K562 (cell line): ENCODE results near the gene LARP4B. TPM values are rescaled to one million over a fixed set of nuclear protein-coding genes. Genes with fewer than 3 reads are reported as not detected.

Experiments used
- ATAC-seq: fragments of 200-7000 bp; cut with Tn5 transposase; 3 replicates; pipeline ENCODE4 v1.9.1; 2020; ENCODE audit warnings: moderate library complexity
- BruUV-seq: library from RNA; stranded (reverse); fragments of 400-500 nt; replicated peaks from 2 replicates; lab custom pipeline; 2021; lab: Mats Ljungman, UMichigan
- CTCF ChIA-PET: fragments of 300-600 bp; formaldehyde crosslinking; extraction: SDS; loops from one replicate; lab custom pipeline; 2021; ENCODE audit warnings: low intra/inter-chr PET ratio; lab: Yijun Ruan, JAX
- POLR2A ChIA-PET: fragments of 300-600, 350-650 bp; sonication (Branson Sonifier 250); formaldehyde crosslinking; extraction: SDS; loops from one replicate; lab custom pipeline; 2021; ENCODE audit warnings: antibody characterized with exemption, inconsistent platforms; lab: Yijun Ruan, JAX
- DNase-seq, 4 experiments: peaks; one replicate each; pipeline versions ENCODE4 v3.0.0 to v3.0.0-alpha.2; 2011 to 2018; ENCODE audit warnings: low spot score in 3 of 4, mixed read lengths in 3 of 4; ENCODE audit errors: extremely low read depth in 1 of 4
- FAIRE-seq: peaks from 2 replicates; lab custom pipeline; 2011; peaks lifted over from hg19 to GRCh38; lab: Jason Lieb, UNC
- H2AFZ ChIP-seq: 2 replicates; pipeline ENCODE4 v1.6.0; 2011; ENCODE audit warnings: low read depth, low read length, control low read depth, inconsistent platforms
- H3K27ac ChIP-seq: fragments of 200-600 bp; 3 replicates; pipeline ENCODE4 v1.8.0; 2011; ENCODE audit warnings: low read depth, mild to moderate bottlenecking, control low read depth, inconsistent platforms, low read length, moderate library complexity, mixed read lengths; ENCODE audit errors: extremely low read depth
- H3K27me3 ChIP-seq, 2 experiments: fragments of 300-600 bp in 1 of 2; 2 replicates in 1 of 2; 3 replicates in 1 of 2; pipeline versions ENCODE4 v1.6.0 to v1.8.0; 2011; ENCODE audit warnings: inconsistent platforms in 2 of 2, low read length in 2 of 2, mild to moderate bottlenecking in 1 of 2, mixed read lengths in 1 of 2, moderate library complexity in 1 of 2; ENCODE audit not compliant: control insufficient read depth in 2 of 2, insufficient read depth in 2 of 2
- H3K36me3 ChIP-seq: fragments of 300-600 bp; 3 replicates; pipeline ENCODE4 v1.8.0; 2011; ENCODE audit warnings: mild to moderate bottlenecking, low read length, inconsistent platforms; ENCODE audit not compliant: control insufficient read depth, insufficient read depth
- H3K4me1 ChIP-seq, 2 experiments: fragments of 200-600 bp in 1 of 2; replicated peaks in 1 of 2; 2 replicates in 1 of 2; 3 replicates in 1 of 2; pipeline versions ENCODE4 v1.5.1 to v1.8.0; 2011; ENCODE audit warnings: inconsistent platforms in 2 of 2, low read length in 2 of 2, mild to moderate bottlenecking in 1 of 2, mixed read lengths in 1 of 2, moderate library complexity in 1 of 2; ENCODE audit not compliant: control insufficient read depth in 2 of 2, insufficient read depth in 2 of 2
- H3K4me2 ChIP-seq: 2 replicates; pipeline ENCODE4 v1.6.1; 2011; ENCODE audit warnings: low read length, control low read depth, inconsistent platforms, mixed read lengths; ENCODE audit not compliant: insufficient read depth
- H3K4me3 ChIP-seq: fragments of 200-600 bp; sonication (generic), shearing (Covaris generic); 2 replicates; pipeline ENCODE4 v1.5.1; 2016; ENCODE audit warnings: control low read depth, inconsistent platforms
- H3K79me2 ChIP-seq: fragments of 200-600 bp; 3 replicates; pipeline ENCODE4 v1.8.0; 2011; ENCODE audit warnings: low read length, inconsistent platforms; ENCODE audit not compliant: control insufficient read depth, insufficient read depth
- H3K9ac ChIP-seq, 2 experiments: 2 replicates each; pipeline versions ENCODE4 v1.6.0 to v1.6.1; 2011; ENCODE audit warnings: low read depth in 2 of 2, low read length in 2 of 2, control low read depth in 1 of 2, inconsistent platforms in 1 of 2, mild to moderate bottlenecking in 1 of 2, mixed read lengths in 1 of 2; ENCODE audit not compliant: insufficient read depth in 1 of 2
- H3K9me1 ChIP-seq: one replicate; pipeline ENCODE4 v1.6.0; 2011; ENCODE audit warnings: inconsistent platforms, mild to moderate bottlenecking, low read length, moderate library complexity; ENCODE audit not compliant: control insufficient read depth, insufficient read depth
- H3K9me3 ChIP-seq: replicated peaks from 2 replicates; pipeline ENCODE4 v1.5.1; 2011; ENCODE audit warnings: low read depth, low read length, inconsistent platforms; ENCODE audit not compliant: control insufficient read depth, insufficient read depth
- H4K20me1 ChIP-seq: replicated peaks from 2 replicates; pipeline ENCODE4 v1.6.1; 2011; ENCODE audit warnings: low read length, inconsistent platforms, mixed read lengths; ENCODE audit not compliant: control insufficient read depth, insufficient read depth
- OTX1 ChIP-seq: fragments of 450-650 bp; formaldehyde crosslinking; IDR thresholded peaks from 2 replicates; pipeline ENCODE4 v1.4.0; 2022; ENCODE audit warnings: mild to moderate bottlenecking
- WGBS: fragments of 100-300 bp; shearing (Covaris generic); methylation state at CpG from one replicate; pipeline ENCODE4 v1.1.6; 2016; ENCODE audit warnings: low coverage, mixed read lengths; ENCODE audit not compliant: insufficient coverage; ENCODE audit errors: missing lambda C conversion rate; 5-methylcytosine and 5-hydroxymethylcytosine counted together
- in situ Hi-C: fragments of 300-500 bp; cut with MboI; formaldehyde crosslinking; loops from 4 replicates; pipeline ENCODE4 v1.15.0; 2018; ENCODE audit warnings: inconsistent platforms, mixed read lengths
- intact Hi-C: fragments of 100-400 bp; cut with micrococcal nuclease; formaldehyde crosslinking; loops from 2 replicates; pipeline ENCODE4 v1.14.2; 2022
- polyA plus RNA-seq, 8 experiments: library from polyadenylated mRNA; depleted of rRNA in 4 of 8; stranded (reverse) in 5 of 8; unstranded in 3 of 8; fragments of >200 nt; fragmentation: Nextera tagmentation in 2 of 8; fragmentation: Illumina TruSeq in 1 of 8; extraction: Ambion mirVana in 2 of 8; extraction: Trizol in 1 of 8; gene quantifications; 2 replicates each; pipeline versions ENCODE4 v1.2.1 to v1.2.3, GENCODE V29; 2011 to 2014; ENCODE audit warnings: inconsistent platforms in 1 of 8, missing spikeins in 1 of 8
- total RNA-seq, 7 experiments: library from RNA; depleted of rRNA in 6 of 7; stranded (reverse); fragments of >200 nt in 6 of 7; fragmentation: Illumina TruSeq in 2 of 7; extraction: Trizol in 2 of 7; gene quantifications; 2 replicates each; pipeline versions ENCODE4 v1.2.1 to v1.2.3, GENCODE V29; 2011 to 2021; ENCODE audit warnings: low replicate concordance in 1 of 7
- TF ChIP-seq, protein P1 (sequence below), 3 experiments: IDR thresholded peaks in 2 of 3; conservative IDR thresholded peaks in 1 of 3; 2 replicates each; pipeline ENCODE4 v1.5.1; 2011 to 2012; ENCODE audit warnings: low read length in 3 of 3, mild to moderate bottlenecking in 3 of 3, control low read depth in 2 of 3, improper control_type of control experiment in 1 of 3, inconsistent platforms in 1 of 3, low read depth in 1 of 3, mixed read lengths in 1 of 3, moderate library complexity in 1 of 3; ENCODE audit not compliant: insufficient read depth in 2 of 3
- TF ChIP-seq, protein P2 (sequence below): fragments of 250-450 bp; sonication (Bioruptor Pico); IDR thresholded peaks from 2 replicates; pipeline ENCODE4 v1.5.0; 2022; ENCODE audit warnings: mild to moderate bottlenecking
- TF ChIP-seq, protein P3 (sequence below): fragments of 250-450 bp; sonication (Bioruptor Pico); IDR thresholded peaks from 2 replicates; pipeline ENCODE4 v1.9.0; 2021; ENCODE audit warnings: mild to moderate bottlenecking

Gene LARP4B
- total and polyA plus RNA-seq, 9 of the 15 experiments (the other 6 are each of a cell fraction or from before 2014, with no cell fraction given): 11.8 to 130 (median 42.6) TPM

- Histone ChIP-seq H3K4me1 (no peaks in the 10 kb centered on the region), H3K27ac (no peak overlapping the region), H3K4me3 (no peak overlapping the region), H3K9ac (no peak overlapping the region), H4K20me1 (peaks cover 10% of the 10 kb centered on the region; the same call in 1 of the 2 replicates), H3K79me2 (peaks cover 45% of the 10 kb centered on the region), H3K9me1 (no peaks in the 10 kb centered on the region), H2AFZ (no peak overlapping the region), H3K9me3 (no peaks in the 10 kb centered on the region), H3K27me3 (no peaks in the 10 kb centered on the region), H3K4me2 (no peak overlapping the region), H3K36me3 (peaks cover 84% of the 10 kb centered on the region)
- ChIA-PET POLR2A (no interaction called here), CTCF (no interaction called here)
- DNase-seq (peak in 1 of 4 experiments; percentile 7), FAIRE-seq (no peak), ATAC-seq (no peak)
- no TSS peak for BruUV-seq
- in situ Hi-C loops: no loop called here
- WGBS: 93% methylated on average over 8 of the region's 8 CpGs
- intact Hi-C loops: no loop called here
- TF ChIP-seq, protein P1, sequence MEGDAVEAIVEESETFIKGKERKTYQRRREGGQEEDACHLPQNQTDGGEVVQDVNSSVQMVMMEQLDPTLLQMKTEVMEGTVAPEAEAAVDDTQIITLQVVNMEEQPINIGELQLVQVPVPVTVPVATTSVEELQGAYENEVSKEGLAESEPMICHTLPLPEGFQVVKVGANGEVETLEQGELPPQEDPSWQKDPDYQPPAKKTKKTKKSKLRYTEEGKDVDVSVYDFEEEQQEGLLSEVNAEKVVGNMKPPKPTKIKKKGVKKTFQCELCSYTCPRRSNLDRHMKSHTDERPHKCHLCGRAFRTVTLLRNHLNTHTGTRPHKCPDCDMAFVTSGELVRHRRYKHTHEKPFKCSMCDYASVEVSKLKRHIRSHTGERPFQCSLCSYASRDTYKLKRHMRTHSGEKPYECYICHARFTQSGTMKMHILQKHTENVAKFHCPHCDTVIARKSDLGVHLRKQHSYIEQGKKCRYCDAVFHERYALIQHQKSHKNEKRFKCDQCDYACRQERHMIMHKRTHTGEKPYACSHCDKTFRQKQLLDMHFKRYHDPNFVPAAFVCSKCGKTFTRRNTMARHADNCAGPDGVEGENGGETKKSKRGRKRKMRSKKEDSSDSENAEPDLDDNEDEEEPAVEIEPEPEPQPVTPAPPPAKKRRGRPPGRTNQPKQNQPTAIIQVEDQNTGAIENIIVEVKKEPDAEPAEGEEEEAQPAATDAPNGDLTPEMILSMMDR (IDR thresholded peaks at IDR 0.05 in 2 of 3, conservative IDR thresholded peaks at IDR 0.05 in 1 of 3; ENCODE audit: insufficient read depth in 2 of 3, low read depth in 1 of 3, low read length in 3 of 3): peak in 1 of 3 experiments; percentile 19; a peak in 1 of 6 replicates
- TF ChIP-seq, protein P2, sequence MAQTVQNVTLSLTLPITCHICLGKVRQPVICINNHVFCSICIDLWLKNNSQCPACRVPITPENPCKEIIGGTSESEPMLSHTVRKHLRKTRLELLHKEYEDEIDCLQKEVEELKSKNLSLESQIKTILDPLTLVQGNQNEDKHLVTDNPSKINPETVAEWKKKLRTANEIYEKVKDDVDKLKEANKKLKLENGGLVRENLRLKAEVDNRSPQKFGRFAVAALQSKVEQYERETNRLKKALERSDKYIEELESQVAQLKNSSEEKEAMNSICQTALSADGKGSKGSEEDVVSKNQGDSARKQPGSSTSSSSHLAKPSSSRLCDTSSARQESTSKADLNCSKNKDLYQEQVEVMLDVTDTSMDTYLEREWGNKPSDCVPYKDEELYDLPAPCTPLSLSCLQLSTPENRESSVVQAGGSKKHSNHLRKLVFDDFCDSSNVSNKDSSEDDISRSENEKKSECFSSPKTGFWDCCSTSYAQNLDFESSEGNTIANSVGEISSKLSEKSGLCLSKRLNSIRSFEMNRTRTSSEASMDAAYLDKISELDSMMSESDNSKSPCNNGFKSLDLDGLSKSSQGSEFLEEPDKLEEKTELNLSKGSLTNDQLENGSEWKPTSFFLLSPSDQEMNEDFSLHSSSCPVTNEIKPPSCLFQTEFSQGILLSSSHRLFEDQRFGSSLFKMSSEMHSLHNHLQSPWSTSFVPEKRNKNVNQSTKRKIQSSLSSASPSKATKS: no peak
- TF ChIP-seq, protein P3, sequence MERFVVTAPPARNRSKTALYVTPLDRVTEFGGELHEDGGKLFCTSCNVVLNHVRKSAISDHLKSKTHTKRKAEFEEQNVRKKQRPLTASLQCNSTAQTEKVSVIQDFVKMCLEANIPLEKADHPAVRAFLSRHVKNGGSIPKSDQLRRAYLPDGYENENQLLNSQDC (CRISPR knock-in tag): no peak
- TF ChIP-seq OTX1 (CRISPR knock-in tag): no peak
Observed at GRCh38 chr10:865257-865656, 66.2 kb downstream of the LARP4B start.
